Kidney (tissue), 14 donors: ENCODE measurements around the gene ARNT2. TPM values are rescaled to one million over a fixed set of nuclear protein-coding genes. Genes with fewer than 3 reads are reported as not detected.

Experiments
- DNase-seq, 5 donors: peaks; one replicate each; pipeline ENCODE4 v3.0.0-alpha.2; 2013 to 2020
- FAIRE-seq: peaks from 2 replicates; lab custom pipeline; 2012; peaks lifted over from hg19 to GRCh38; lab: Jason Lieb, UNC
- H3K27ac ChIP-seq, 2 donors: one replicate each; pipeline ENCODE4 v1.7.0; 2013; ENCODE audit warnings: low read depth in 2 of 2, low read length in 2 of 2, inconsistent platforms in 1 of 2
- H3K27me3 ChIP-seq: one replicate; pipeline ENCODE4 v1.7.1; 2013; ENCODE audit warnings: low read length, inconsistent platforms; ENCODE audit not compliant: control insufficient read depth, insufficient read depth
- H3K36me3 ChIP-seq, 3 donors: one replicate each; pipeline versions ENCODE4 v1.7.0 to v1.7.1; 2013; ENCODE audit warnings: low read length in 3 of 3, control low read depth in 1 of 3, inconsistent platforms in 1 of 3; ENCODE audit not compliant: insufficient read depth in 3 of 3, control insufficient read depth in 2 of 3
- H3K4me1 ChIP-seq, 3 donors: one replicate each; pipeline versions ENCODE4 v1.7.0 to v1.7.1; 2013; ENCODE audit warnings: low read length in 3 of 3, inconsistent platforms in 1 of 3, low read depth in 1 of 3; ENCODE audit not compliant: control insufficient read depth in 2 of 3, insufficient read depth in 2 of 3
- H3K4me3 ChIP-seq, 3 donors: one replicate each; pipeline versions ENCODE4 v1.7.0 to v1.8.1; 2013; ENCODE audit warnings: low read length in 3 of 3, control low read depth in 1 of 3, inconsistent platforms in 1 of 3
- H3K9ac ChIP-seq, 3 donors: one replicate each; pipeline versions ENCODE4 v1.7.0 to v1.7.1; 2013; ENCODE audit warnings: low read length in 3 of 3, control low read depth in 1 of 3, inconsistent platforms in 1 of 3
- H3K9me3 ChIP-seq, 3 donors: one replicate each; pipeline versions ENCODE4 v1.7.0 to v1.7.1; 2013; ENCODE audit warnings: low read length in 3 of 3, control low read depth in 1 of 3, inconsistent platforms in 1 of 3; ENCODE audit not compliant: control insufficient read depth in 2 of 3, insufficient read depth in 1 of 3
- CTCF ChIP-seq: IDR thresholded peaks from 3 replicates; pipeline ENCODE4 v1.5.1; 2012; ENCODE audit warnings: mild to moderate bottlenecking, moderate library complexity, borderline replicate concordance; ENCODE audit not compliant: insufficient read depth; ENCODE audit errors: extremely low read depth
- intact Hi-C: fragments of 100-400 bp; cut with DNase I; formaldehyde crosslinking; loops from one replicate; pipeline ENCODE4 v1.11.1; 2022
- polyA plus RNA-seq: library from polyadenylated mRNA; stranded (reverse); fragments of 350-450 nt; fragmentation: Illumina TruSeq; extraction: RNeasy Lipid Tissue Mini Kit (QIAGEN cat#74804); gene quantifications from one replicate; pipeline ENCODE4 v1.2.3, GENCODE V29; 2014; ENCODE audit warnings: low read depth, low replicate concordance; ENCODE audit not compliant: insufficient read depth
- total RNA-seq: library from RNA; stranded (reverse); fragmentation: NEBNext Ultra II Directional; extraction: Animal tissue kit (Norgen Biotek cat#: 25700); gene quantifications from one replicate; pipeline ENCODE4 v1.2.1, GENCODE V29; 2021
- donor health status: control.
- donor health status: control.
- donor health status: control.
- donor health status: control.
- donor health status: control.
- donor health status: DM: yes; HTN: yes; CAD: no.
- donor health status: Normal renal cell carcinoma (clear cell type).

Gene ARNT2
- total and polyA plus RNA-seq, 2 donors from 2014 or later, result 12.2 to 38.2 TPM

GRCh38 chr15:80629355-80629754 lies 225.2 kb downstream of the ARNT2 start:
- H3K27me3 ChIP-seq, result no peaks in the 10 kb centered on the region
- FAIRE-seq (no peak), DNase-seq (no peak)
- no peak overlapping the region for H3K9ac ChIP-seq
- H3K4me3 ChIP-seq, result no peak overlapping the region
- no peaks in the 10 kb centered on the region for H3K9me3 ChIP-seq
- H3K4me1 ChIP-seq, result no peaks in the 10 kb centered on the region
- intact Hi-C loops, result no loop called here
- H3K36me3 ChIP-seq, result no peaks in the 10 kb centered on the region
- TF ChIP-seq CTCF, result no peak
- H3K27ac ChIP-seq, result no peak overlapping the region

GRCh38 chr15:80630981-80631380 lies 226.8 kb downstream of the ARNT2 start:
- Histone ChIP-seq H3K27me3 (no peaks in the 10 kb centered on the region), H3K36me3 (no peaks in the 10 kb centered on the region), H3K9me3 (no peaks in the 10 kb centered on the region), H3K9ac (no peak overlapping the region), H3K4me3 (no peak overlapping the region), H3K27ac (no peak overlapping the region), H3K4me1 (no peaks in the 10 kb centered on the region)
- DNase-seq (no peak), FAIRE-seq (no peak)
- TF ChIP-seq CTCF, result no peak
- intact Hi-C loops, result no loop called here

- H3K36me3 ChIP-seq, result no peaks in the 10 kb centered on the region
- no peaks in the 10 kb centered on the region for H3K4me1 ChIP-seq
- DNase-seq (no peak), FAIRE-seq (no peak)
- H3K4me3 ChIP-seq, result no peak overlapping the region
- no peak for TF ChIP-seq CTCF
- no peaks in the 10 kb centered on the region for H3K9me3 ChIP-seq
- no peak overlapping the region for H3K27ac ChIP-seq
- H3K27me3 ChIP-seq, result no peaks in the 10 kb centered on the region
- H3K9ac ChIP-seq, result no peak overlapping the region
- intact Hi-C loops, result no loop called here
Observed at GRCh38 chr15:80633221-80633620, 229.0 kb downstream of the ARNT2 start.

GRCh38 chr15:80635953-80636352 lies 231.8 kb downstream of the ARNT2 start:
- Histone ChIP-seq H3K27ac (no peak overlapping the region), H3K9ac (no peak overlapping the region), H3K4me1 (no peaks in the 10 kb centered on the region), H3K27me3 (no peaks in the 10 kb centered on the region), H3K4me3 (no peak overlapping the region), H3K9me3 (peaks cover 0 to 4% (median 0%) of the 10 kb centered on the region in 3 donors), H3K36me3 (no peaks in the 10 kb centered on the region)
- peak in 2 of 5 donors; percentile 43 to 68 for DNase-seq
- TF ChIP-seq CTCF, result no peak
- intact Hi-C loops, result no loop called here
- no peak for FAIRE-seq
